HepG2 (cell line): Measurements from ENCODE around the gene GLCE. TPM values are rescaled to one million over a fixed set of nuclear protein-coding genes. Genes with fewer than 3 reads are reported as not detected.

ENCODE experiments used
- ATAC-seq: fragments of 200-7000 bp; cut with Tn5 transposase; 3 replicates; pipeline ENCODE4 v1.9.1; 2020; ENCODE audit warnings: mild to moderate bottlenecking, moderate library complexity
- BruUV-seq: library from RNA; stranded (reverse); fragments of 400-500 nt; replicated peaks from 2 replicates; lab custom pipeline; 2021; lab: Mats Ljungman, UMichigan
- CTCF ChIA-PET: fragments of 300-600 bp; formaldehyde crosslinking; extraction: SDS; loops from one replicate; lab custom pipeline; 2021; ENCODE audit warnings: low total read pairs, inconsistent platforms, low intra/inter-chr PET ratio; lab: Yijun Ruan, JAX
- POLR2A ChIA-PET: fragments of 350-600 bp; sonication (Branson Sonifier 250); formaldehyde crosslinking; loops from one replicate; lab custom pipeline; 2020; ENCODE audit warnings: antibody characterized with exemption, inconsistent platforms; lab: Yijun Ruan, JAX
- DNase-seq: peaks from one replicate; pipeline ENCODE4 v3.0.0-alpha.2; 2015; ENCODE audit warnings: low spot score
- FAIRE-seq: peaks from 3 replicates; lab custom pipeline; 2011; peaks lifted over from hg19 to GRCh38; lab: Jason Lieb, UNC
- H2AFZ ChIP-seq: one replicate; pipeline ENCODE4 v1.6.1; 2011; ENCODE audit warnings: low read length, inconsistent platforms
- H3K27ac ChIP-seq: fragments of 300-600 bp; 3 replicates; pipeline ENCODE4 v1.8.0; 2011; ENCODE audit warnings: mixed run types, mild to moderate bottlenecking, mixed read lengths, low read length, inconsistent platforms; ENCODE audit not compliant: insufficient read depth; ENCODE audit errors: extremely low read length
- H3K27me3 ChIP-seq, 2 experiments: fragments of 200-600 bp in 1 of 2; 2 replicates in 1 of 2; 3 replicates in 1 of 2; pipeline versions ENCODE4 v1.6.0 to v1.8.0; 2011; ENCODE audit warnings: low read length in 2 of 2, mild to moderate bottlenecking in 2 of 2, moderate library complexity in 2 of 2, inconsistent platforms in 1 of 2; ENCODE audit not compliant: insufficient read depth in 2 of 2, control insufficient read depth in 1 of 2
- H3K36me3 ChIP-seq, 2 experiments: fragments of 200-600 bp in 1 of 2; replicated peaks in 1 of 2; 2 replicates in 1 of 2; 3 replicates in 1 of 2; pipeline versions ENCODE4 v1.5.1 to v1.8.0; 2011; ENCODE audit warnings: low read length in 2 of 2, inconsistent platforms in 1 of 2; ENCODE audit not compliant: insufficient read depth in 2 of 2, control insufficient read depth in 1 of 2
- H3K4me1 ChIP-seq: 2 replicates; pipeline ENCODE4 v1.5.1; 2012; ENCODE audit warnings: low read length, inconsistent platforms; ENCODE audit not compliant: insufficient read depth
- H3K4me2 ChIP-seq: 2 replicates; pipeline ENCODE4 v1.6.0; 2011; ENCODE audit warnings: low read depth, low read length, inconsistent platforms
- H3K4me3 ChIP-seq, 3 experiments: fragments of 200-600 bp in 1 of 3; sonication (generic), shearing (Covaris generic) in 1 of 3; replicated peaks in 1 of 3; 2 replicates each; pipeline ENCODE4 v1.5.1; 2011 to 2016; ENCODE audit warnings: low read length in 3 of 3, inconsistent platforms in 2 of 3, low read depth in 2 of 3, mild to moderate bottlenecking in 2 of 3, control low read depth in 1 of 3, mixed read lengths in 1 of 3; ENCODE audit not compliant: insufficient read depth in 1 of 3
- H3K79me2 ChIP-seq: one replicate; pipeline ENCODE4 v1.6.1; 2011; ENCODE audit warnings: low read length, inconsistent platforms; ENCODE audit not compliant: insufficient read depth
- H3K9ac ChIP-seq: 2 replicates; pipeline ENCODE4 v1.6.0; 2011; ENCODE audit warnings: mild to moderate bottlenecking, low read depth, low read length, inconsistent platforms; ENCODE audit not compliant: insufficient read depth
- H3K9me3 ChIP-seq: 2 replicates; pipeline ENCODE4 v1.5.1; 2012; ENCODE audit warnings: mild to moderate bottlenecking, low read length
- H4K20me1 ChIP-seq: 2 replicates; pipeline ENCODE4 v1.6.0; 2011; ENCODE audit warnings: inconsistent platforms, mild to moderate bottlenecking, low read length, moderate library complexity; ENCODE audit not compliant: insufficient read depth
- HDAC2 ChIP-seq: sonication (generic); formaldehyde crosslinking; IDR thresholded peaks from 2 replicates; pipeline ENCODE4 v1.4.0; 2020; ENCODE audit warnings: missing genetic modification reagents
- SMAD3 ChIP-seq: sonication (generic); formaldehyde crosslinking; IDR thresholded peaks from 2 replicates; pipeline ENCODE4 v1.4.0; 2020; ENCODE audit warnings: missing genetic modification reagents
- ZMYM4 ChIP-seq: sonication (generic); formaldehyde crosslinking; IDR thresholded peaks from 2 replicates; pipeline ENCODE4 v1.8.1; 2023; ENCODE audit warnings: mild to moderate bottlenecking, missing genetic modification reagents
- WGBS: methylation state at CpG from one replicate; pipeline ENCODE4 v1.1.6; 2017; ENCODE audit warnings: low lambda C conversion rate; 5-methylcytosine and 5-hydroxymethylcytosine counted together
- in situ Hi-C: cut with HindIII; loops from 2 replicates; pipeline ENCODE4 v1.10.0; 2017; ENCODE audit warnings: low pct_unique_long_range_greater_than_20kb; ENCODE audit not compliant: extremely low pct_ligation_motif_present
- intact Hi-C: fragments of 100-400 bp; cut with micrococcal nuclease; formaldehyde crosslinking; loops from one replicate; pipeline ENCODE4 v1.10.0; 2022; ENCODE audit not compliant: unreplicated experiment
- polyA plus RNA-seq, 8 experiments: library from polyadenylated mRNA; depleted of rRNA in 3 of 8; stranded (reverse) in 7 of 8; unstranded in 1 of 8; fragments of >200 nt; fragmentation: Illumina TruSeq in 4 of 8; extraction: Trizol in 4 of 8; gene quantifications; 2 replicates each; pipeline versions ENCODE4 v1.2.1 to v1.2.3, GENCODE V29; 2011 to 2016; ENCODE audit warnings: low read depth in 4 of 8, missing spikeins in 1 of 8, mixed read lengths in 1 of 8; ENCODE audit not compliant: insufficient read depth in 1 of 8
- total RNA-seq, 5 experiments: library from RNA; depleted of rRNA; stranded (reverse); fragments of >200 nt; fragmentation: Illumina TruSeq; extraction: Trizol; gene quantifications; 2 replicates each; pipeline ENCODE4 v1.2.3, GENCODE V29; 2016; ENCODE audit warnings: low read depth in 1 of 5
- TF ChIP-seq, protein P1 (sequence below): sonication (generic); formaldehyde crosslinking; IDR thresholded peaks from 2 replicates; pipeline ENCODE4 v1.4.0; 2020; ENCODE audit warnings: missing genetic modification reagents

Gene GLCE
- total and polyA plus RNA-seq, 2 of the 13 experiments (the other 11 are each of a cell fraction or from before 2014, with no cell fraction given): 12.9 to 23.4 TPM

DNA sequence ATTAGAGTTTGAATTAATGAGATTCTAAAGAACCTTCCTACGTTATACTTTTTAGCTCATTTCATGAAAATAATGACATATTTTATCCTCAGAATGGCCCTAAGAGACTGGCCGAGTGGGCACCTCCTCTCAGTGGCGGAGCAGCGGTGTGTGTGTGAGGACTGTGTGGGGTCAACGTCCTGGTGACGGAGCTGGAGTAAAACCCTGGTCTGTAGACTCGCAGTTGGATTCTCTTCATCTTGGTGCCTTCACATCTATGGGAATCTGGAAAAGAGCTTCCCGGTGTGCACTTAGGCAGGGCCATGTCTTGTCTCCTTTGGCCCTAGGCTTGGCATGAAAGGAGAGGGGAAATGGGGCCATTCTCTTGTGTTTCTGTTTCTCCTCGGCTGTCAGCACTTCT, 116.9 kb downstream of the GLCE start:
- POLR2A ChIA-PET: no interaction called here

DNA sequence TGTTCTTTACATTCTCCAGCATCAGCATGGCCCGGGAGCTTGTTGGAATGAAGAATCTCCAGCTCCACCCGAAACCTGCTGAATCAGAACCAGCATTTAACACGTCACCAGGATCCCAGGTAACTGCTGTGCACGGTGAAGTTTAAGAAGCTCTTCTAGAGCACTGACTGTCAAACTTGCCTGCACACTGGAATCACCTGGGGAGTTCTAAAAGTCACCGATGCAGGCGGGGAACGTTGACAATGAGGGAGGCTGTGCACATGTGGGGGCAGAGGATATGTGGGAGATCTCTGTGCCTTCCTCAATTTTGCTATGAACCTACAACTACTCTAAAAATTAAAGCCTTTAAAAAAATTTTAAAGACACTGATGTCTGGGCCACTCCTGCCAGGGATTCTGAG, 119.2 kb downstream of the GLCE start:
- WGBS: 52% methylated on average over 7 of the region's 7 CpGs
- H3K4me3 ChIP-seq: no peak overlapping the region
- H3K36me3 ChIP-seq: no peaks in the 10 kb centered on the region
- ChIA-PET POLR2A (no interaction called here), CTCF (no interaction called here)
- peaks cover 0 to 21% of the 10 kb centered on the region in 2 experiments; a peak in 2 of 5 replicates for H3K27me3 ChIP-seq
- H3K4me1 ChIP-seq: peaks cover 26% of the 10 kb centered on the region
- H2AFZ ChIP-seq: no peak overlapping the region
- in situ Hi-C loops: no loop called here
- H3K9me3 ChIP-seq: no peaks in the 10 kb centered on the region
- FAIRE-seq (no peak), DNase-seq (no peak), ATAC-seq (no peak)
- no peak overlapping the region for H3K9ac ChIP-seq
- H3K4me2 ChIP-seq: no peak overlapping the region
- intact Hi-C loops: no loop called here
- no TSS peak for BruUV-seq
- no peaks in the 10 kb centered on the region for H3K79me2 ChIP-seq
- H4K20me1 ChIP-seq: no peaks in the 10 kb centered on the region
- H3K27ac ChIP-seq: no peak overlapping the region
- TF ChIP-seq SMAD3 (CRISPR knock-in tag) (no peak), ZMYM4 (CRISPR knock-in tag) (no peak)

More for the DNA sequence above, 116.9 kb downstream of the GLCE start:
- ATAC-seq: peak; percentile 65
- DNase-seq: no peak
- CTCF ChIA-PET: no interaction called here
- Histone ChIP-seq H3K79me2 (no peaks in the 10 kb centered on the region), H3K9me3 (no peaks in the 10 kb centered on the region), H3K9ac (no peak overlapping the region), H3K4me3 (peak overlapping the region in 1 of 3 experiments; percentile 7; a peak in 1 of 6 replicates), H4K20me1 (no peaks in the 10 kb centered on the region), H3K27me3 (peaks cover 0 to 21% of the 10 kb centered on the region in 2 experiments; a peak in 2 of 5 replicates), H3K4me2 (peak overlapping the region; percentile 68), H3K36me3 (no peaks in the 10 kb centered on the region), H2AFZ (no peak overlapping the region), H3K27ac (no peak overlapping the region), H3K4me1 (peaks cover 26% of the 10 kb centered on the region)
- in situ Hi-C loops (no loop called here), intact Hi-C loops (no loop called here)
- 17% methylated on average over 8 of the region's 9 CpGs for WGBS
- TF ChIP-seq HDAC2 (CRISPR knock-in tag): no peak
- TF ChIP-seq, protein P1, sequence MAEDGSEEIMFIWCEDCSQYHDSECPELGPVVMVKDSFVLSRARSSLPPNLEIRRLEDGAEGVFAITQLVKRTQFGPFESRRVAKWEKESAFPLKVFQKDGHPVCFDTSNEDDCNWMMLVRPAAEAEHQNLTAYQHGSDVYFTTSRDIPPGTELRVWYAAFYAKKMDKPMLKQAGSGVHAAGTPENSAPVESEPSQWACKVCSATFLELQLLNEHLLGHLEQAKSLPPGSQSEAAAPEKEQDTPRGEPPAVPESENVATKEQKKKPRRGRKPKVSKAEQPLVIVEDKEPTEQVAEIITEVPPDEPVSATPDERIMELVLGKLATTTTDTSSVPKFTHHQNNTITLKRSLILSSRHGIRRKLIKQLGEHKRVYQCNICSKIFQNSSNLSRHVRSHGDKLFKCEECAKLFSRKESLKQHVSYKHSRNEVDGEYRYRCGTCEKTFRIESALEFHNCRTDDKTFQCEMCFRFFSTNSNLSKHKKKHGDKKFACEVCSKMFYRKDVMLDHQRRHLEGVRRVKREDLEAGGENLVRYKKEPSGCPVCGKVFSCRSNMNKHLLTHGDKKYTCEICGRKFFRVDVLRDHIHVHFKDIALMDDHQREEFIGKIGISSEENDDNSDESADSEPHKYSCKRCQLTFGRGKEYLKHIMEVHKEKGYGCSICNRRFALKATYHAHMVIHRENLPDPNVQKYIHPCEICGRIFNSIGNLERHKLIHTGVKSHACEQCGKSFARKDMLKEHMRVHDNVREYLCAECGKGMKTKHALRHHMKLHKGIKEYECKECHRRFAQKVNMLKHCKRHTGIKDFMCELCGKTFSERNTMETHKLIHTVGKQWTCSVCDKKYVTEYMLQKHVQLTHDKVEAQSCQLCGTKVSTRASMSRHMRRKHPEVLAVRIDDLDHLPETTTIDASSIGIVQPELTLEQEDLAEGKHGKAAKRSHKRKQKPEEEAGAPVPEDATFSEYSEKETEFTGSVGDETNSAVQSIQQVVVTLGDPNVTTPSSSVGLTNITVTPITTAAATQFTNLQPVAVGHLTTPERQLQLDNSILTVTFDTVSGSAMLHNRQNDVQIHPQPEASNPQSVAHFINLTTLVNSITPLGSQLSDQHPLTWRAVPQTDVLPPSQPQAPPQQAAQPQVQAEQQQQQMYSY: peak; percentile 92
- no peak for FAIRE-seq
- BruUV-seq: no TSS peak
